ENCODE data around the gene EMP1.
"Not testable (repeated sequence)": the region's sequence is repeated elsewhere in the genome, so short reads cannot be mapped to it uniquely, and the experiment has no call there.

The EMP1 gene

DNA sequence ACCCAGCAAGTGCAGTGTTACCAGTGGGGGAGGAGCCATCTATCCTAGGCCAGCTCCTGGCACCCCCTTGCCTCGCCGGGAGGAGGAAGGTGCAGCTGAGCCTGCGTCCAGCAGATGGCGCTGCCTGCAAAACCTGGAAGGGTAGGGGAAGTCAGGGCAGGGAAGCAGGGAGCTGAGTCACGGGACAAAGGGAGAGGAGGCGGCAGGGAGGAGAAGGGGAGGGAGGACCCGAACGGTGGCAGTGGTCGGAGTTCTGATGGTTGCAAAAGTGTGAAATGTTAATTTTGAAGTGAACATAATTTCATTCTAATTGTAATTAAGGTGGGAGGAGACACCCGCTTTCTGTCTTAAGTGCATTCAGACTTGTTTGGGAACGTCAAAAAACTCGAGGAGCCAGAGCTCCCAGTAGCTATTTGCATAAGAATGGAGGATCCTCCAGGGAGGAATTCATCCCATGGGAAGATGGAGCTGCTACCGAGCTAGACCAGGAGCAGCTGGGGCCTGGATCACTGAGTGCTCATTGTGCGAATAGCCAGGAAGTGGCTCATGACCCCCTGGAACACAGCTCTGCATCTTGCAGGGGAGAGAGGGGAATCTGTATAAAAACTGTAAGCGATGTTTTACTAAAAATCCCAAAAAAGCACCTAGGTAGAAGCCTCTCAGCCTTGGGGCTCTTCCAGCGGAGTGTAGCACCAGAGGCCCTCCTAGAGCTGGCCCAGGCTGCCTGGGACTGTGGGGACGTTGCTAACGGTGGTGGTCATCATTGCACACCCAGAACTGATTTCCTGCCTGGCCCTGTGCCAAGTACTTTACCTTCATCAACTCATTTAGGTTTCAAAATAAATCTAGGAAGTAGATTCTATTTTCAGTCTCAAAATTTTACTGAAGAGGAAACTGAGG, 59.5 kb downstream of the EMP1 start:
- peak; percentile 60 to 76 for DNase-seq (ENCODE audit: low read depth in 1 of 2, low spot score in 1 of 2)

DNA sequence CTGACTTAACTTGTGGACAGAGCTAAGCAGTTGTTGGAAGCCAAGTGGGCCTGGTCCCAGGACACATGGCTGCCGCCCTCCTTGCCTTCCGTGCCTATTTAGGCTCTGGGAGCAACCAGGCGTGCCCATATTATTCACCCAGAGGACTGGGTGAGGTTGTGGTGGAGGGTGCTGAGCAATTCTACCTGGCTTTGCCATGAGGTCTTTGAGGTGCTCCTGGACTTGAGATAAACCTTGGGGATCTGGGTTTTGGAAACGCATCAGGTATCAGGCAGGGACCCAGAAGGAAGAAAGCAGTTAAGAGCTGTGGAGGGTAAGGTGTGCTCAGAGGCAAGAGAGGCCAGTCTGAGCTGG, 60.1 kb downstream of the EMP1 start:
- no peak for DNase-seq (ENCODE audit: low read depth in 1 of 2, low spot score in 1 of 2)

DNA sequence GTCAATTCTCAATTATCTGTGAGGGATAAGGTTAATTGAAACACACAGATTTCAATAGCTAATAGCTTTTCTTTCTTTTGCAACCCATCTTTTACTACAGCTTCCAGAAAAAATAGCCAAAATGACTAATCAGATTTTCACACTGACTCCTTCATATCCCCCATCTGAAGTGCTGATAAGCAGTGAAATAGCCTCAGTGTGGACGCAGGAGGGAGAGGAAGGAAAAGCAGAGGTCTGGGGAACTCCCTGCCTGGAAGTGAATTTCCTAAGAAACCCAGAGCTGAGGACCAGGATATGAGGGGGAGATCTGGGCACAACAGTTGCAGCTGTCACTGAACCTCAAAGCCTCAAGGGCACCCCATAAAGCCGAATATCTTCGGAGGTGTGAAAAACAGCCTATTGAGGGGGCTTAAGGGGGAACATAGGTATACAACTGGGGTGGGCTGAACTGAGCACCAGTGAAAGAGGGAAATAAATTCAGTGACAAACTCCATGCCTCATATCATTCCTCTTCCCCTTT, 60.9 kb downstream of the EMP1 start:
- no peak for DNase-seq (ENCODE audit: low read depth in 1 of 2, low spot score in 1 of 2)

DNA sequence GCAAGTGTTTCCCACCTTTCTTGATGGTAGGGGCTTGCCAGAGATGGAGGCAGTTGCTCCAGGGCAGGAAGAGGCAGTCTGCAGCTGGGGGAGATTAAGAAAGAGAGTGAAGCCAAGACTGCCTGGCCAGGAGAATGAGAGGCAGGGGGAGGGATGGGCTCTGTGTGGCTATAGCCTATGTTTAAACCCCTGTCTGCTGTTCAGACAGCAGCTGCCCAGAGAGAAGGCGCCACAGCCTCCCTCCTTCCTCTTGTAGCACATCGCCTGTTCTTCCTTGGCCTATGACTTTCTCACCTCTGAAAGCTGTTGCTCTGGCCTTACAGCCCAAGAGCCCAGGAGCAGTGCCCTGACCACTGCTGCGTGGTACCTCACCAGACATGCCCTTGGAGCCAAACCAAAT, 61.7 kb downstream of the EMP1 start:
- no peak for DNase-seq (ENCODE audit: low read depth in 1 of 2, low spot score in 1 of 2)

- no peak for DNase-seq (ENCODE audit: low read depth in 1 of 2, low spot score in 1 of 2)
Observed at GRCh38 chr12:13258717-13259119, 62.2 kb downstream of the EMP1 start.

DNA sequence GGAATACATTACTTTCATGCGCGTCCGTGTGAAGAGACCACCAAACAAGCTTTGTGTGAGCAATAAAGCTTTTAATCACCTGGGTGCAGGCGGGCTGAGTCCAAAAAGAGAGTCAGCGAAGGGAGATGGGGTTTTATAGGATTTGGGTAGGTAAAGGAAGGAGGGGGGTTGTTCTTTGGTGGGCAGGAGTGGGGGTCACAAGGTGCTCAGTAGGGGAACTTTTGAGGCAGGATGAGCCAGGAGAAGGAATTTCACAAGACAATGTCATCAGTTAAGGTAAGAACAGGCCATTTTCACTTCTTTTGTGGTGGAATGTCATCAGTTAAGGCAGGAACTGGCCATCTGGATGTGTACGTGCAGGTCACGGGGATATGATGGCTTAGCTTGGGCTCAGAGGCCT, 63.1 kb downstream of the EMP1 start:
- DNase-seq (ENCODE audit: low read depth in 1 of 2, low spot score in 1 of 2): not testable (repeated sequence)

- DNase-seq (ENCODE audit: low read depth in 1 of 2, low spot score in 1 of 2): not testable (repeated sequence)
Observed at GRCh38 chr12:13267826-13268225, 71.3 kb downstream of the EMP1 start.

DNA sequence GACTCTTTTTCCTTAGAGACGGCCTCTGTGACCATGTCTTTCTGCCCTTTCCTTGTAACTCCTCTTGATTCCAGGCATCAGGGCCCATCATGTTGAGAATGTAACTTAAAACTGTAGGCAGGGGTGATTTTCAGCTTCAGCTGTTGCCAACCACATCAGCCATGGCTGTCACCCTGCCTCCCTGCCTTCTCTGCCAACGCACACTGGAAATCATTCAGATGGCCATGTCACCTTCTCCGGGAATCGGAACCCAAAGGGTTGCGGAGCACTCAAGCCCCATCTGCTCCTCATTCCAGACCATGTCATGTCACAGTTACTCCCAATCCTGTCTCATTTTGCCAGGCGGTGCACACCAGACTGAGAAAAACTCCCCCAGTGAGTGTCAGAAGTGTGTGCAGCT, 72.1 kb downstream of the EMP1 start:
- no peak for DNase-seq (ENCODE audit: low read depth in 1 of 2, low spot score in 1 of 2)

All from activated CD4-positive, alpha-beta T cell treated with anti-CD3 and anti-CD28 coated beads, Interleukin-2, amount 50 U/mL, for 24 hours (primary cell).